Activated CD8-positive, alpha-beta memory T cell treated with anti-CD3 and anti-CD28 coated beads, Interleukin-2, amount 50 U/mL, for 24 hours (primary cell): ENCODE results near the gene IQCE.

Experiments used
- DNase-seq: peaks from one replicate; pipeline ENCODE4 v3.0.0-alpha.2; 2020; ENCODE audit errors: extremely low read depth

IQCE gene

GRCh38 chr7:2558629-2559282 lies at the start of gene IQCE:
IQCE (plus strand) TSS chr7:2558979; CDS start chr7:2559182, 203 bp downstream.
- peak; percentile 75 for DNase-seq

DNA sequence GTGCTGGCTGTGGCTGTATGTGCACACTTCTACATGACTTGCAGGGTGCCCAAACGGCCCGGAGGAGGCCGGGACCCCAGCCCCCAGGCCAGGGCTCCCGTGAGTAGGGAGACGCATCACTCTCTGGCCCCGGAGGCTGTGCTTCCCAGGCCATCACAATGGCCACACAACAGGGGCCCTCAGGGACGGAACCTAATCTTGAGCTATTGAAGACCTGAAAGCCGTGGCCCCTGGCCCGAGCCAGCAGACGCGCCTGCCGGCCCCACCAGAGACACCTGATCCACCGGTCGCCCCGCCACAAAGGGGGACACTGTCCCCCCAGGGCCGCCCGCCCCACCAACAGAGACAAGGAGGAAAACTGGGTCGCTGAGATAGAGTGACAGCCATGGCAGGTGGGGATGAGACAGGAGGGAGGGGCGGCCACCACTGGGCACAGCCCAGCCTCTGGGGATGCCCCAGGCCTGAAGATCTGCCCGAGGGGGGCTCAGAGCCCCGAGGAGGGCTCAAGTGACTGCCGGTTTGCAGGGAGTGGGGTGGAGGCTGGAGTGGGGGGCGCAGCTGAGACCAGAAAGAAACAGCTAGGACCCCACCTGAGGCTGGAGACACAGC lies 49.4 kb upstream of the IQCE start:
- no peak for DNase-seq

DNA sequence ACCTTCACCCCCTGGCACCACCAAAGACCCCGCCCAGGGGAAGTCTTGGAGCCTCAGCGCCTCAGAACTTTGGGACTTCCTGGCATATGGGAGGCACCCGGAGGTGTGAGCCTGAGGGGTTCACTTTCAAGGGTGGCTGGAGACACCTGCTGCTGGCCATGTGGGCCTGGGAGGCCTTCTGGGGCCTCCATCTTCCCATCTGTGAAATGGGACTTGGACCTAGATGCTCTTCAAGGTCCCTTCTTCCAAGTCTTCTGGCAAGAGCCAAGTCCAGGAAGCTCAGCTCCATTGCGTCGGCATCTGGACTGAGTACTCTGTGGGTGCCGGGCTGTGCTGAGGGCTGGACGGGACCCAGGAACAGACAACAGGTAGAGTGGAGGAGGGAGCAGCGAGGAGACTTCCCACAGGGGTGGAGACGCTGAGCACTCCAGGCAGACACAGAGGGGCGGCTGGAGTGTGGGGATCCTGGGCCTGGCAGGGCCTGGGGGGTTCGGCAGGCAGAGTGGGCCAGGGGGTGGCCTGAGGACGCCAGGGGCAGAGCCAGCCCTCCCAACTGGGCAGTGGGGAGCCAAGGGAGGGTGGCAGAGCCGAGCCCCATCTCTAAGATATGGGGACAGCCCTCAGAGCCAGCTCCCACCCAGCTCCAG lies 48.5 kb upstream of the IQCE start:
- no peak for DNase-seq

GRCh38 chr7:2510909-2511768 lies 47.6 kb upstream of the IQCE start:
- no peak for DNase-seq

DNA sequence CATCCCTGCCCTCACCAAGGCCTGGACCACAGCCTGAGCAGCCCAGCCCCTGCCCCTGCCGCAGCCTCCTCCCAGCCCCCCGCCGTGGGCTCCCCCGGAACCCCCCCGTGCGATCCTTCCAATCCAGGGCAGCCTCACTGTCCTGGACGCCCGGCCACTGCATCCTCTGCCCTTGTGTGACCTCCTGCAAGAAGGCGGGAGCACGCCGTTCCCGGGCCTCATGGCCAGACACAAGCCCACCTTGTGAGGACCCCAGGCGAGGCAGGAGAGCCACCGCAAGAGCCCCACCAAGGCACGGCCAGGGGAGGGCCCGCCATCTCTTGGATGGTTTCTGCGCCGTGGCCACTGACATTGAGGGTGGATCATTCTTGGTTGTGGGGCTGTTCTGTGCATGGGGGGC lies 47.0 kb upstream of the IQCE start:
- no peak for DNase-seq

GRCh38 chr7:2512179-2512661 lies 46.6 kb upstream of the IQCE start:
- no peak for DNase-seq

GRCh38 chr7:2512713-2513112 lies 46.1 kb upstream of the IQCE start:
- DNase-seq, result no peak

GRCh38 chr7:2513702-2514101 lies 45.1 kb upstream of the IQCE start:
- DNase-seq, result no peak

DNA sequence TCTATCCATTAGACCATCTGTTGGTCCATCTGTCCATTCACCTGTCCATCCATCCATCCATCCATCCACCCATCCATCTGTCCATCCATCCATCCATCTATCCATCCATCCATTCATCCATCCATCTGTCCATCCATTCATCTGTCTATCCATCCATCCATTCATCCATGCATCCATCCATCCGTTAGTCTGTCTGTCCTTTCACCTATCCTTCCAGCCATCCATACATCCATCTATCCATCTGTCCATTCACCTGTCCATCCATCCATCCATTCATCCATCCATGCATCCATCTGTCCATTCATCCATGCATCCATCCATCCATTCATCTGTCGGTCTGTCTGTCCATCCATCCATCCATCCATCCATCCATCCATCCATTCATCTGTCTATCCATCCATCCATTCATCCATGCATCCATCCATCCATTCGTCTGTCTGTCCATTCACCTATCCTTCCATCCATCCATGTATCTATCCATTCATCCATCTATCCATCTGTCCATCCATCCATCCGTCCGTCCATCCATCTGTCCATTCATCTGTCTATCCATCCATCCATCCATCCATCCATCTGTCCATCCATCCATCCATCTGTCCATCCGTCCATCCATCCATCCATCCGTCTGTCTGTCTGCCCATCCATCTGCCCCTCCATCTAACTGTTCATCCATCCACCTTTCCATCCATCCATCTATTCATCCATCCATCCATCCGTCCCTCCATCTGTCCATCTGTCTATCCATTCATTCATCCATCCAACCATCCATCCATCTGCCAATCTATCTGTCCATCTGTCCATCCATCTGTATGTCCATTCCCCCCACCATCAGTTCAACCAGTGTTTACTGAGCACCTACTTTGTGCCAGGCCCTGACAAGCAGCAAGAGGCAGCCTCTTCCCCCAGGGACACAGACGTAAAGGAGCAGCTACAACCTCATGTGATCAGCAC lies 44.0 kb upstream of the IQCE start:
- DNase-seq, result no peak

DNA sequence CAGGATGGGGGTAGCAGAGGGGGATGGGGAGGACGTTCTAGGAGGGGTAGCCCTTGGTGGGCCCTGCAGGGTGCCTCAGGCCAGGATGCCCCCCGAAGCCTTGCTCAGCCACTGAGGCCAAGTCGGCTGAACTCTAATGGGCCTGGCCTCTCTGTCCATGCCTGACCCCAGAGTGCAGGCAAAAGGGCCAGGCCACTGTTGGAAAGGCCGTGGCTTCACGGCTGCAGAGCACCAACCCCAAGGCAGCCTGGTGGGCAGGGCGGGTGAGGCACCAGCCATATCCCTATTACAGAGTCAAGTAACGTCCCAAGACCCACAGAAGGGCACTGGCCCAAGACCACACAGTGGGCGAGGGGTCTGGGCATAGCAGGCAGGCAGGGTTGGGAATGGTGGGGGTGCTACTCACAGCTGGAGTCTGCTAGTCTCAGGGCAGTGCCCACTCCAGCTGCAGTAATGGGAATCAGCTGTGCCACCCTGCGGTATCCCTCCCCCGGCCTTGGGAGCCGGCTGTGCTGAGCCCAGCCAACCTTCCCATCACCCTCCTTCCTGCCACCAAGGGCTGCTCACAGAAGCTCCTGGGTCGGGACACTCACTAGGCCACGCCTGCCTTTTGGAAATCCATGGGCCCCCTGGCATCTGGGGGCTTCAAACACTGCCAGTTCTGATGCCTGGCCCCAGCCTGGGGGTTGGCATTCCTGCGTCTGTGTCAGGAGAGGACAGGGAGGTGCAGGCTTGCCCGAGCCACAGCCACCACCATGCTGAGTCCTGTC lies 43.2 kb upstream of the IQCE start:
- DNase-seq, result no peak

GRCh38 chr7:2516194-2516555 lies 42.6 kb upstream of the IQCE start:
- DNase-seq, result no peak

DNA sequence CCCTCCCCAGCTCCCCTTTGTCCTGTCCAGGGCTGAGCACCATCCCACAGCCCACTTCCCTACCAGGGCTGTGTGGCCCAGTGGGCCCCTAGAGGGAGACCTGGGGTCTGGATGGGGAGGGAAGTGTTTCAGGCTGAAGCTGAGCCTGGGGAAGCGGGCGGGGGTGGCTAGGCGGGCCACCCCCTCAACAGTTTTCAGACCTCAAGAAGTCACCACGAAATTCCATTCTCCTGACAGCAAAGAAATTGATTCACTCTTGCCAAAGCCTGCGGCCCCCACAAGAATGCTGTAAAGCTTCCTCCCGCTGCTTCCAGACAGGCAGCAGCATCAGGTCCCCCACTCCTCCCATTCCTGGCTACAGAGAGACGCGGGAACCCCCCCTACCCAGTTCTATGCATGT lies 41.8 kb upstream of the IQCE start:
- DNase-seq, result no peak

DNA sequence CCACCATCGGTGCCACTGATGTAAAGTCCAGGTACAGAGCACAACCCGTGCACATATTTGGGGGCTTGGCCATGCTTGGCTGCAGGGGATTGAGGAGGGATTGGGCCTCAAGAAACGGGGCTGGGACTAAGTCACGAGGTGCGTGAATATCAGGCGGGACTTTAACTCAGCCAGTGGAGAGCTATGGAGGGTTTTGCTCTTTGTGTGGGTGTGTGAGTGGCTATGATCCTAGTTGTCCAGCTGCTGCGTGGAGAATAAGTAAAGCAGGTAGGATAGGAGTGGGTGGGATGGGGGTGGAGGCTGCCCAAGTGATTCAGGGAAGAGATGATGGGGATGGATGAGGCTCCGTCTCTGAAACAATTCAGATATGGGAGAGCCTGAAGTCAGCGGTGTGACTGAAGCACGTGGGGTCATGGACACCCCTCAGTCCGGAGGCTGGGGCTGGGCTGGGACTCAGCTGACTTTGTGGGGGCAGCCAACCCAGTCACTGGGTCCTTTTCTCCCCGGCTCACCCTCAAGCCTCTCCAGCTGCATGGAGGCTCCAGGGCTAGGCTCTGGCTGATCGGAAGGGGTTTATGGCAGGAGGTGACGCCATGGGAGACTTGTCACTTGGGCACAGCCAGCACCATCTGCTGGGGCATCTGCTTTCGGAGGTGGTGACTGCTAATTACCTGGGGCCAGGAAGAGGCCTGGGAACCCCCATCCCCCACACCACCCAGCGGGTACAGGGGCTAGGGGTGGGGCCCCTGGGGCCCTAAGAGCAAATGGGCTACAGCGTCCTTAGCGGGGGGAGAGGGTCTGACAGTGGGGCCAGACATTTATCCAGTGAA lies 40.9 kb upstream of the IQCE start:
- DNase-seq, result no peak

GRCh38 chr7:2518737-2519118 lies 40.1 kb upstream of the IQCE start:
- DNase-seq, result no peak

DNA sequence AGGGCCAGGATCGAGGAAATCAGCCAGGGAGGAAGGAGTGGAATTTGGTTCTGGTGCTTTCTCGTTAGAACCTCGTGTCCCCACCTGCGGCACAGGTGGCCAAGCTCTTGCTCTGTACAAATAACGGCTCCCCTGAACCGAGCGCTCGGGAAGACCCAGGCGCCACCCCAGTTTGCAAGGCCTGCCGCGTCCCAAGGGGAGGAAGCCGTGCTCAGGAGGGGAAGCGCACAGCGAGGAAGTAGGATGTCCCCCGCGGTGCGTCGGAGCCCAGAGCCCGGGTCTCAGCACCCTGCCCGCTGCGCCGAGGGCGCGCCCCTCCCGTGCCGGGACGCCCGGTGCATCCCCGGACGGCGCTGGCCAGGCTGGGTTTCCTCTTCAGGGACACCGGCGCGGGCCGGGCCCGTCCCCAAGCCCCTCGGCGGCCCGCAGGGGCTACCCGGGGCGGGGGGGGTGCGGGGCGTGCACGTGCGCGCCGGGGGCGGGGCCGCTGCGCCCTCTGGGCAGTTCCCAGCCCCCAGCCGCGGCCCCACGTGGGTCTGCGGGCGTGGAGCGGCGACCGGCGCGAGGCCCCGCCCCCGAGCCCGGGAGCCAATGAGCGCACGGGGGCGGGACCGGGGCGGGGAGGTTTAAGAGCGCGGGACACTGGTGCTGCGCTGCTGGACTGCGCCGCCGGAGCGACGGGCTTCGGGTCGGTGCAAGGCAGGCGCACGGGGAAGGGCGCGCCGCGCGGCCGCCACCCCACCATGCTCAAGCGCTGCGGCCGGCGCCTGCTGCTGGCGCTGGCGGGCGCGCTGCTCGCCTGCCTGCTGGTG lies 39.5 kb upstream of the IQCE start, which contains the start of gene LFNG:
LFNG (plus strand) TSS at position 656 of the 812 bp plus-strand sequence; CDS start at position 744, 88 bp downstream.
- DNase-seq, result no peak

- no peak for DNase-seq
Observed at GRCh38 chr7:2520131-2520760, 38.5 kb upstream of the IQCE start.

- no peak for DNase-seq
Observed at GRCh38 chr7:2520761-2521290, 38.0 kb upstream of the IQCE start.

GRCh38 chr7:2521341-2521745 lies 37.4 kb upstream of the IQCE start:
- no peak for DNase-seq
